NCI-H345 (cell line): ENCODE results near the gene ZNF397.

Experiments
- DNase-seq: peaks from one replicate; lab custom pipeline; 2025; lab: John Stamatoyannopoulos, UW

Gene ZNF397

GRCh38 chr18:35245719-35246317 lies 5.0 kb downstream of the ZNF397 start:
- no peak for DNase-seq

- DNase-seq: no peak
Observed at GRCh38 chr18:35246831-35247230, 6.0 kb downstream of the ZNF397 start.

GRCh38 chr18:35247412-35248249 lies 6.8 kb downstream of the ZNF397 start:
- DNase-seq: no peak

GRCh38 chr18:35248429-35248828 lies 7.6 kb downstream of the ZNF397 start:
- DNase-seq: no peak

- no peak for DNase-seq
Observed at GRCh38 chr18:35252466-35252865, 11.6 kb downstream of the ZNF397 start.

GRCh38 chr18:35253655-35254287 lies 12.9 kb downstream of the ZNF397 start:
- DNase-seq: no peak

GRCh38 chr18:35256947-35257346 lies 16.1 kb downstream of the ZNF397 start:
- DNase-seq: no peak

- no peak for DNase-seq
Observed at GRCh38 chr18:35264409-35264808, 23.6 kb downstream of the ZNF397 start.

- peak; percentile 92 for DNase-seq
Observed at GRCh38 chr18:35267161-35267651, 26.4 kb downstream of the ZNF397 start.

GRCh38 chr18:35267809-35268208 lies 27.0 kb downstream of the ZNF397 start:
- no peak for DNase-seq

- no peak for DNase-seq
Observed at GRCh38 chr18:35268821-35269220, 28.0 kb downstream of the ZNF397 start.

- DNase-seq: no peak
Observed at GRCh38 chr18:35271656-35272055, 30.8 kb downstream of the ZNF397 start.

GRCh38 chr18:35276267-35276666 lies 35.4 kb downstream of the ZNF397 start:
- no peak for DNase-seq

- DNase-seq: no peak
Observed at GRCh38 chr18:35277633-35278032, 36.8 kb downstream of the ZNF397 start.

GRCh38 chr18:35278085-35278484 lies 37.3 kb downstream of the ZNF397 start:
- DNase-seq: no peak

GRCh38 chr18:35278969-35279368 lies 38.1 kb downstream of the ZNF397 start:
- DNase-seq: no peak

- no peak for DNase-seq
Observed at GRCh38 chr18:35282353-35282752, 41.5 kb downstream of the ZNF397 start.

GRCh38 chr18:35283923-35284794 lies 43.3 kb downstream of the ZNF397 start:
- no peak for DNase-seq

- DNase-seq: no peak
Observed at GRCh38 chr18:35284841-35285240, 44.0 kb downstream of the ZNF397 start.

- DNase-seq: no peak
Observed at GRCh38 chr18:35289293-35289692, 48.5 kb downstream of the ZNF397 start.

GRCh38 chr18:35289727-35290093 lies 48.9 kb downstream of the ZNF397 start:
- DNase-seq: peak; percentile 40
